ENCODE measurements around the gene PPARD.

DNA sequence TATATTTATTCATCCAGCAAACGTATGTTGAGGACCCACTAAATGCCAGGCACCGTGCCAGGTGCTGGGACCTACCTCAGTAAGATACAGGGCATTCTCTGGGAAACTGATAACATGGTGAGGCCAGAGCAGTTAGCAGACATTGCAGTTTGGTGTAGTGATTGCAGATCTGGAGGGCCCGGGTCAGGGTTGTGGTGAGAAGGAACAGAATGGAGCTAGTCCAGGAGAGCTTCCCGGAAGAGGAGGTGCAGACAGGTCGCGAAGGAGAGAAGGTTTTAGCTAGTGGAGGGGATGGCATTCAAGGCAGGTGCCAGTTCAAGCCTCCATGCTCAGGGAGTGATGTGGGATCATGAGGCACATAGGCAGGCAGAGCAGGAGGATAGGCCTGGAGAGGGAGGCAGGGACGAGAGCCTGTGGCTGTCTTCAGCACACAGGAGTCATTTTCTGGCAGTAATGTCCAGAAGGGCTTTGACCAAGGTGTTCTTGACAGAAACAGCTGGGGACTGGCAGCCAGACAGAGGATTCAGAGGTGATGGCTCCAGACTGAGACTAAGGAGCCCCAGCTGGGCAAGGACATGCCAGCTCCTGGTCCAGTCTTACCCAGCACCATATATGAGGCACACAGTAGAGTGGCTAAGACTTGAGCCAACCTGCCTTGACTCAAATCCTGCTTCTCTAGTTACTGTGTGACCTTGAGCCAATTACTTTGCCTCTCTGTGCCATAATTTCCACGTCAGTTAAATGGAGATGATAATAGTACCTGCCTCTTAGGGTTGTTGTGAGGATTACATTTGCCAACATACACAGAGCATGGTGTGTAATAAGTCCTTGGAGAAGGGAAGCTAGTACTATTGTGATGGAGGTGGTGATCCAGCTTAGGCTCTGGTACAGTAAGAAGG lies 61.4 kb downstream of the PPARD start:
- TF ChIP-seq ZNF274 (IDR thresholded peaks at IDR 0.05; ENCODE audit: low read depth, low read length) (no peak), SUZ12 (IDR thresholded peaks at IDR 0.05; ENCODE audit: extremely low read depth, insufficient read depth, insufficient read length) (no peak), YY1 (IDR thresholded peaks at IDR 0.05; ENCODE audit: insufficient read depth, insufficient read length) (no peak)
